ENCODE results near the gene PPP4R3C.

Gene PPP4R3C

DNA sequence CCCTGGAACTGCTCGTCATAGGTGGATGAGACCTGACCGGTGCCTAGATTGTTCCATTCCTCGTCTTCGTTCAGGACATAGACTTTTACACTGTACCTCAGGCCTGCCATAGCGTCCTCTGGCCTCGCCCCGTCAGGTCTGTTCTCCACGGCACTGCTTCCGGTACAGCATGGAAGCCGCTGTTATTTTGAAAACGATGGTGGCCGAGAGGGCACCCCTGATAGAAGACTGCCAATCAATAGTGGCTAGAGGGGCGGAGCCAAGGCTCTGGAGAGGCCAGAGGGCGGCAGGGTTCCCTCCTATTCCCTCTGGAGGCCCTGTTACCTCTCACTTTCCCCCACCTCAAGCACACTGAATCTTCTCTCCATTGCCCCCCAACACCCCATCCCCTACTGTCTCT, at the start of gene PPP4R3C:
TSS of gene PPP4R3C (minus strand) at position 155 of the 400 bp plus-strand sequence. CDS start at position 110, 45 bp downstream.
- TF ChIP-seq GATA2 (IDR thresholded peaks at IDR 0.05; ENCODE audit: low read depth, low read length) = no peak

DNA sequence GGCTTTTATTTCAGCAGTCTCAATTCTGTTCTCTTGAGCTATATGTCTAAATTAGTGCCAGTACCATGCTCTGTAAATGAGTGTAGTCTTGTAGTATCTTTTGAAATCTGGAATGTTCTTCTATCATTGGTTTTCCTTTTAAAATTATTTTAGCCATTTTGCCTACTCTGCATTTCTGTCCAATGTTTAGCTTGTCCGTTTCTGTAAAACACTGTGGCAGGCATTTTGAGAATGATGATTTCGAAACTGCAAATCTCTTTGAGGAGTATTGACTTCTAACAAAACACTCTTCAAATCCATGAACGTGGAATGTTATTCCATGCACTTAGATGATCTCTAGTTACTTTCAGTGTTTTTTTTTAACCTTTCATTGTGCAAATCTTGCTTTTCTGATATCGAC, 28.3 kb upstream of the PPP4R3C start:
- TF ChIP-seq GATA2 (IDR thresholded peaks at IDR 0.05; ENCODE audit: low read depth, low read length) = no peak
- TF ChIP-seq GATA3 (IDR thresholded peaks at IDR 0.05; ENCODE audit: low read depth, low read length) = no peak

DNA sequence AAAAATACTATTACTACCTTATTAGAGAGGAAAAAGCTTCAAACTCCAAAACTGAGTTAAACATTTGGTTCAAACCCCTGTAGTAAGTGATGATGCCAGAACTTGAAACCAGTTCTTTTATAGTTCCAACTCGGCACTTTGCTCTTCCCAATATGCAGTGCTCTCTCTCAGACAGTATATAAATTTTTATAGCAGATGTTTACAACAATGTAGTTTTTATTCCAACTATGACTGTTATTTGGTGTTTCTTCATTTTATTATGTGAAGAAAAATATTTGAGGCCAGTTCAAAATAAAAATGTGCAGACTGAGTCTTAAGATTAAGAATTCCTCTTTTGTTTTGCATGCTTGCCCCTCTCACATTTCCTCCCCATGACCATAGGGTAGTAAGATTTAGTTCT, 2.9 kb upstream of the PPP4R3C start:
- TF ChIP-seq GATA2 (IDR thresholded peaks at IDR 0.05; ENCODE audit: low read depth, low read length) = no peak
- TF ChIP-seq GATA3 (IDR thresholded peaks at IDR 0.05; ENCODE audit: low read depth, low read length) = no peak

DNA sequence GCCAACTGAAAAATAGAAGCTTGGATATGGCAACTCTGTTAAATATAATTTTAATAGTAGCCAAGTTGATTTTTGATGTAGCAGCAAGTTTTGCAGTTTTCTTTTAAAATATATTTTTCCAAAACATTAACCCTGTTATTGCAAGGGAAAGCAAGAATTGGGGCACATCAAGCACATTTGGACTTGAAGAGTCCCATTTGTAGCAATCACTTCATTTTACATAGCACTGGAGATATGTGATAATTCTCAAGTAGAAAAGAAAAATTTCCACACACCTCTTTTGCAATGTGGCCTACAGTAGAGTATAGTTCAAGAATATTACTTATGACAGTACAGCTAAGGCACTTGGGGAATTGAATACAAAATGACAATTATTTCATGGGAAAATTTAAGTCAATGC, 1.9 kb upstream of the PPP4R3C start:
- TF ChIP-seq GATA3 (IDR thresholded peaks at IDR 0.05; ENCODE audit: low read depth, low read length) = no peak
- TF ChIP-seq GATA2 (IDR thresholded peaks at IDR 0.05; ENCODE audit: low read depth, low read length) = no peak

DNA sequence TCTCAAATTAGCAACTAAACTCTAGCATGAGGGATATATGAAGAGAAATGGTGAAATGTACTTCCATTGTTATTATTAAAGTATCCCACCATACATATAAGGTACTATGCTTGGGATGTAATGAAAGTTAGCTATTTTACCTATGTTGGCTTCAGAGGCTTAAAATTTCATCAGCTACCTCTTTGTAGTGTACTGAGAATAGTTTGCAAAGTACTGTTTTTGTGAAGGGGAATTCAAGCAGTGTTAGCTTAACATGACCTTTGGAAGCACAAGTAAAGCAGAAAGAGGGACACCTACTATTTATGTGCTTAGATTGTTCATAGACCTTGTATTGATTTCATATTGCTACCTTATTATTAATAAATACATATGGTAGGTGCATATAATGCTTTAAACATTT, 11.8 kb downstream of the PPP4R3C start:
- TF ChIP-seq GATA2 (IDR thresholded peaks at IDR 0.05; ENCODE audit: low read depth, low read length) = no peak
- no peak for TF ChIP-seq GATA3 (IDR thresholded peaks at IDR 0.05; ENCODE audit: low read depth, low read length)

DNA sequence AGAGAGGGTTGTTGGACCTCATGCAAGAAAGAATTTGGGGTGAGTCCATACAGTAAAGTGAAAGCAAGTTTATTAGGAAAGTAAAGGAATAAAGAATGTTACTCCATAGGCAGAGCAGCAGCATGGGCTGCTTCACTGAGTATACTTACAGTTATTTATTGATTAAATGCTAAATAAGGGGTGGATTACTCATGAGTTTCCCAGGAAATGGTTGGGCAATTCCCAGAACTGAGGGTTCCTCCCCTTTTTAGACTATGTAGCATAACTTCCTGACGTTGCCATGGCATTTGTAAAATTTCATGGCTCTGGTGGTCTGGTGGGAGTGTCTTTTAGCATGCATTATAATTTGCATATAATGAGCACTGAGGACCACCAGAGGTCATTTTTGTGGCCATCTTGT, 16.7 kb downstream of the PPP4R3C start:
- TF ChIP-seq GATA2 (IDR thresholded peaks at IDR 0.05; ENCODE audit: low read depth, low read length) (no peak), GATA3 (IDR thresholded peaks at IDR 0.05; ENCODE audit: low read depth, low read length) (no peak)

DNA sequence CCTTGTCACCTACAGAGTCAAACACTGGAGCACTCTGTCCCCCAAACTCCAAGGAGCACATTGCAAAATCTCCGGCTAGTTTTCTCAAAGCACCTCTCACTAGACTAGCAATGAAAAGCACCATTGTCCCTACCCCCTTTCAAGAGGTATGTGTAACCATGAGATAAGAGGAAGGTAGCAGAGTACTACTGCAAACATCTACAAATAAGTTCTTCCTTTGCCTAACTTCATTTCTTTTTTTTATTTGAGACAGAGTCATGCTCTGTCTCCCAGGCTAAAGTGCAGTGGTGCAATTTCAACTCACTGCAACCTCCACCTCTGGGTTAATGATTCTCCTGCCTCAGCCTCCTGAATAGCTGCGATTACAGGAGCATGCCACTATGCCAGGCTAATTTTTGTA, 17.7 kb downstream of the PPP4R3C start:
- TF ChIP-seq GATA3 (IDR thresholded peaks at IDR 0.05; ENCODE audit: low read depth, low read length) (no peak), GATA2 (IDR thresholded peaks at IDR 0.05; ENCODE audit: low read depth, low read length) (no peak)

DNA sequence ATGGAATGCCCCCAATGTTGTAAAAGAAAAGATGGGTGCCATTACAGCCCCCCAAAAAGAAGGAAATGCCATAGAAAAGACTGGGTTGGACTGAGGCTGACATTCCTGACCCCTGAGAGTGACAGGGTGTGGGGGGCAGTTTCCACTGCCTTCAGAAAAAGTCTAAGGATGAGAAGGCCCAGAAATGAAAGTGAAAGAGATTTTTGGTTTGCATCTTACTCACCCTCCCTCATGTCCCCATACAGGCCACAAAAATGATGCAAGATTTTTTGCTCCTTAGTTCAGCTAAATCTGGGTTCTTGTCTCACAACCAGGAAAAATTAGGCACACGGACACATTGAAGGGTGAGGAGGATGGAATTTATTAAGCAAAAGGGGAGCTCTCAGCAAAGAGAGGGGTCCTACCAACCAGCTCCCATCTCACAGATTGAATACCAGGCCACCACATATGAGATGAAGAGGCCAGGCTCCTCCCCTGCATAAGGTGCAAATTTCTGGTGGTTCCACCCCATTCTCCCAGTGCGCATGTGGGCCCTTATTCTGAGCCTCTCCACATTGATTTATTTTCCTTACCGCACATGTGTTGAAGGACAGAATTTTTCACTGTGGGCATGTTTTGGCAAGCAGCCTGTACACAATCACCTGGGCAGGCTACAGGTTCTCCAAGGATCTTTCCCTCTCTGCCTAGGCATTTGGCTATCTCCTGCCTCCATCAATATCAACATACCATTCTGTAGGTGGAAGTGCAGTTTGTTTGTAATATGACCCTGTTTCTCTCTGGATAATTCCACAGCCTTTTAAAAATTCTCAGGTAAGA, 18.8 kb downstream of the PPP4R3C start:
- TF ChIP-seq GATA3 (IDR thresholded peaks at IDR 0.05; ENCODE audit: low read depth, low read length) (no peak), GATA2 (IDR thresholded peaks at IDR 0.05; ENCODE audit: low read depth, low read length) (no peak)

DNA sequence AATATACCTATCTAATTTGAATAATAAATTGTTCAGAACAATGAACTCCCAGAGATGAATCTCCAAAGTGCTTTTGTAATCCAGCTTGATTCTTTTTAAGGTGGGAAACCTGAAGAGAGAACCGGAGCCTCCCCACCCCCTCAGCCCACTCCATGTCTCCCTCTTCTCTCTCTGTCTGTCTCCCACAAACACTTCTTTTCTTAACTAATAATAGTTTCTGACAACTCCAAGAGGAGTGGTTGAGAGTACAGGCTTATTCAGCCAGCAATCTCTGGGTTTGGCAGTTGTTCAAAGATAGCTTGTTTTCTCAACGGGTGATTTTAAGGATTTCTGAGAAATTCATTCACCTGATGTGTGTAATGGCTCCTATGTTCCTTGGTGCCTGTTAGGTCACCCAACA, 23.4 kb downstream of the PPP4R3C start:
- TF ChIP-seq GATA3 (IDR thresholded peaks at IDR 0.05; ENCODE audit: low read depth, low read length) = no peak
- TF ChIP-seq GATA2 (IDR thresholded peaks at IDR 0.05; ENCODE audit: low read depth, low read length) = no peak

DNA sequence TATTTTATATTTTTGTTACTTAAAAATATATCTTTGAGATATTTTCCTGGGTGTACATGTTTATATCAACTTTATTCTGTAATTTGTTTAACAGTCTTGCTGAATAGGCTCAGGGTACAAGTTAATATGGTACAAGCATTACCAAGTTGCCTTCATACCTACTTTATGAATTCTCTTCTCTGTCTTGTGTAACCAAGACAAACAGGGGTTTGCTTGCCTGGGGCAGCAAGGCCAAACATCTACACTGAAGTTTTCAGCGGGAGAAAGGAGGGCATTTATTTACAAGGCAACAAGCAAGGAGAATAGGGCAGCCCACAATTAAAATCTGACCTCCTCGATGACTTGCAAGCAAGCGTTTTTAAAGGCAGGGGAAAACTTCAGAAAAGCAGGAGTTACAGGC, 24.2 kb downstream of the PPP4R3C start:
- TF ChIP-seq GATA2 (IDR thresholded peaks at IDR 0.05; ENCODE audit: low read depth, low read length) (no peak), GATA3 (IDR thresholded peaks at IDR 0.05; ENCODE audit: low read depth, low read length) (no peak)

DNA sequence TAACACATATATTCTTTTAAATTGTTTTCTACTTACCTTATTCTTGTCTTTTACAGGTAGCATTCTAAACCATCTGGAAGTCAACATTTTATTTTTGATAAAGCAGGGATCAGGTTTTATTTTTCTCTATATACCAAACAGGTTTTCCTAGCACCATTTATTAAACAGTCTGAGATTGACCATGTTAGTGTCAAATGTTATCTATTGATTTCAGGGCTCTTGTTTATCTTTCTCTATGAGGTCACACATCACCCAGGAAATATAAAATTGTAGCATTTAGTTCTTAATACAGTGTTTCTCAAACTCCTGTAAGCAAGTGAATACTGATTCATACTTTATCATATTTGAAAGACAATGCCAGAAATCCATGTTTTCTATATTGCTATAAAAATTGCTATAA, 28.1 kb downstream of the PPP4R3C start:
- TF ChIP-seq GATA2 (IDR thresholded peaks at IDR 0.05; ENCODE audit: low read depth, low read length) (no peak), GATA3 (IDR thresholded peaks at IDR 0.05; ENCODE audit: low read depth, low read length) (no peak)
